SKM-1 (cell line): ENCODE results near the gene CCT8.

Experiments
- DNase-seq: peaks from one replicate; lab custom pipeline; 2025; ENCODE audit not compliant: unreplicated experiment; lab: John Stamatoyannopoulos, UW

CCT8 gene

GRCh38 chr21:29073222-29074006 is at the start of gene CCT8:
TSS of gene CCT8 (minus strand) at chr21:29073648. CDS start at chr21:29073590, 58 bp downstream.
- peak; percentile 99 for DNase-seq

- no peak for DNase-seq
Observed at GRCh38 chr21:29121759-29122158, 48.3 kb upstream of the CCT8 start.

GRCh38 chr21:29117372-29117955 is 44.0 kb upstream of the CCT8 start:
- no peak for DNase-seq

GRCh38 chr21:29115899-29116298 is 42.5 kb upstream of the CCT8 start:
- no peak for DNase-seq

GRCh38 chr21:29114765-29115500 is 41.5 kb upstream of the CCT8 start:
- DNase-seq: no peak

- DNase-seq: no peak
Observed at GRCh38 chr21:29105218-29105617, 31.8 kb upstream of the CCT8 start.

GRCh38 chr21:29104239-29104708 is 30.8 kb upstream of the CCT8 start:
- no peak for DNase-seq

- DNase-seq: no peak
Observed at GRCh38 chr21:29102791-29103257, 29.4 kb upstream of the CCT8 start.

GRCh38 chr21:29098156-29098555 is 24.7 kb upstream of the CCT8 start:
- no peak for DNase-seq

- peak; percentile 26 for DNase-seq
Observed at GRCh38 chr21:29096218-29097015, 23.0 kb upstream of the CCT8 start.

- DNase-seq: no peak
Observed at GRCh38 chr21:29092102-29092959, 18.9 kb upstream of the CCT8 start.

- no peak for DNase-seq
Observed at GRCh38 chr21:29091033-29091432, 17.6 kb upstream of the CCT8 start.

- no peak for DNase-seq
Observed at GRCh38 chr21:29085106-29085752, 11.8 kb upstream of the CCT8 start.

- DNase-seq: no peak
Observed at GRCh38 chr21:29084372-29084771, 10.9 kb upstream of the CCT8 start.

GRCh38 chr21:29083306-29083705 is 9.9 kb upstream of the CCT8 start:
- DNase-seq: no peak

GRCh38 chr21:29082046-29082815 is 8.8 kb upstream of the CCT8 start:
- no peak for DNase-seq

- no peak for DNase-seq
Observed at GRCh38 chr21:29080454-29080941, 7.0 kb upstream of the CCT8 start.
